Mesenchymal stem cell (in vitro differentiated cells and primary cell): Measurements from ENCODE around the gene VEPH1.

Source experiments
- DNase-seq: peaks from one replicate; pipeline ENCODE4 v3.0.0-alpha.2; 2013
- H2AFZ ChIP-seq: one replicate; pipeline ENCODE4 v1.6.1; 2013; ENCODE audit warnings: low read depth, mild to moderate bottlenecking, control low read depth, inconsistent platforms, low read length, moderate library complexity
- H2AK5ac ChIP-seq: 2 replicates; pipeline ENCODE4 v1.6.1; 2013; ENCODE audit warnings: low read length, moderate library complexity, mild to moderate bottlenecking, inconsistent platforms; ENCODE audit not compliant: severe bottlenecking
- H2BK120ac ChIP-seq: one replicate; pipeline ENCODE4 v1.6.1; 2013; ENCODE audit warnings: low read depth, mild to moderate bottlenecking, inconsistent platforms, low read length, moderate library complexity
- H2BK12ac ChIP-seq, 2 experiments: one replicate each; pipeline ENCODE4 v1.6.1; 2013; ENCODE audit warnings: inconsistent platforms in 2 of 2, low read length in 2 of 2, mild to moderate bottlenecking in 2 of 2, moderate library complexity in 2 of 2, control low read depth in 1 of 2
- H2BK15ac ChIP-seq: one replicate; pipeline ENCODE4 v1.6.1; 2013; ENCODE audit warnings: mild to moderate bottlenecking, low read depth, inconsistent platforms; ENCODE audit not compliant: poor library complexity, severe bottlenecking
- H2BK5ac ChIP-seq: 2 replicates; pipeline ENCODE4 v1.6.1; 2013; ENCODE audit warnings: low read depth, mild to moderate bottlenecking, low read length, control low read depth, inconsistent platforms; ENCODE audit not compliant: poor library complexity, severe bottlenecking
- H3K14ac ChIP-seq, 2 experiments: one replicate each; pipeline ENCODE4 v1.6.1; 2013; ENCODE audit warnings: inconsistent platforms in 2 of 2, low read length in 2 of 2, control low read depth in 1 of 2, mild to moderate bottlenecking in 1 of 2, moderate library complexity in 1 of 2
- H3K18ac ChIP-seq, 2 experiments: one replicate each; pipeline ENCODE4 v1.6.1; 2013; ENCODE audit warnings: inconsistent platforms in 2 of 2, low read length in 2 of 2, control low read depth in 1 of 2, low read depth in 1 of 2, mild to moderate bottlenecking in 1 of 2
- H3K23ac ChIP-seq, 2 experiments: one replicate each; pipeline ENCODE4 v1.6.1; 2013; ENCODE audit warnings: inconsistent platforms in 2 of 2, low read length in 2 of 2, mild to moderate bottlenecking in 2 of 2, moderate library complexity in 2 of 2, control low read depth in 1 of 2
- H3K27ac ChIP-seq: 2 replicates; pipeline ENCODE4 v1.5.1; 2013; ENCODE audit warnings: mild to moderate bottlenecking, moderate library complexity, low read length, control low read depth, inconsistent platforms; ENCODE audit not compliant: poor library complexity, severe bottlenecking
- H3K27me3 ChIP-seq, 2 experiments: 2 replicates each; pipeline versions ENCODE4 v1.6.1 to v1.7.0; 2013; ENCODE audit warnings: low read length in 2 of 2, mild to moderate bottlenecking in 2 of 2, moderate library complexity in 2 of 2, control low read depth in 1 of 2, inconsistent platforms in 1 of 2; ENCODE audit not compliant: control insufficient read depth in 1 of 2, insufficient read depth in 1 of 2
- H3K36me3 ChIP-seq, 2 experiments: 2 replicates each; pipeline versions ENCODE4 v1.6.1 to v1.7.0; 2013; ENCODE audit warnings: low read length in 2 of 2, control low read depth in 1 of 2, inconsistent platforms in 1 of 2, low read depth in 1 of 2, mild to moderate bottlenecking in 1 of 2; ENCODE audit not compliant: insufficient read depth in 2 of 2, control insufficient read depth in 1 of 2
- H3K4ac ChIP-seq, 2 experiments: one replicate each; pipeline ENCODE4 v1.6.1; 2013; ENCODE audit warnings: inconsistent platforms in 2 of 2, low read length in 2 of 2, mild to moderate bottlenecking in 2 of 2, moderate library complexity in 2 of 2, control low read depth in 1 of 2, low read depth in 1 of 2
- H3K4me1 ChIP-seq: 2 replicates; pipeline ENCODE4 v1.6.1; 2013; ENCODE audit warnings: low read depth, low read length, control low read depth; ENCODE audit not compliant: control insufficient read depth, insufficient read depth
- H3K4me2 ChIP-seq: 2 replicates; pipeline ENCODE4 v1.6.1; 2013; ENCODE audit warnings: low read length, mild to moderate bottlenecking, inconsistent platforms; ENCODE audit not compliant: poor library complexity, severe bottlenecking
- H3K4me3 ChIP-seq, 2 experiments: 2 replicates each; pipeline versions ENCODE4 v1.5.1 to v1.7.0; 2013; ENCODE audit warnings: low read length in 2 of 2, mild to moderate bottlenecking in 2 of 2, control low read depth in 1 of 2, low read depth in 1 of 2; ENCODE audit not compliant: insufficient read depth in 1 of 2
- H3K79me1 ChIP-seq: replicated peaks from 2 replicates; pipeline ENCODE4 v1.6.1; 2013; ENCODE audit warnings: mild to moderate bottlenecking, control low read depth, low read length, inconsistent platforms; ENCODE audit not compliant: poor library complexity, severe bottlenecking
- H3K9ac ChIP-seq: 2 replicates; pipeline ENCODE4 v1.7.0; 2013; ENCODE audit warnings: mild to moderate bottlenecking, low read length, moderate library complexity
- H3K9me3 ChIP-seq: 2 replicates; pipeline ENCODE4 v1.7.0; 2013; ENCODE audit warnings: mild to moderate bottlenecking, low read length; ENCODE audit not compliant: control insufficient read depth
- H4K8ac ChIP-seq: one replicate; pipeline ENCODE4 v1.6.1; 2013; ENCODE audit warnings: inconsistent platforms, mild to moderate bottlenecking, low read length, moderate library complexity
- H4K91ac ChIP-seq: one replicate; pipeline ENCODE4 v1.6.1; 2013; ENCODE audit warnings: mild to moderate bottlenecking, low read length, inconsistent platforms
- WGBS: methylation state at CpG from one replicate; pipeline ENCODE4 v1.1.7; 2013; ENCODE audit warnings: mixed read lengths; 5-methylcytosine and 5-hydroxymethylcytosine counted together

The VEPH1 gene

GRCh38 chr3:157529085-157529484, 25.9 kb upstream of the VEPH1 start:
- Histone ChIP-seq H3K79me1 (no peaks in the 10 kb centered on the region), H2AK5ac (no peak overlapping the region), H3K9me3 (no peaks in the 10 kb centered on the region), H3K36me3 (no peaks in the 10 kb centered on the region), H3K9ac (no peak overlapping the region), H2BK15ac (no peak overlapping the region), H4K91ac (no peak overlapping the region), H2AFZ (no peak overlapping the region), H2BK12ac (no peak overlapping the region), H3K4me1 (peaks cover 16% of the 10 kb centered on the region), H3K18ac (no peak overlapping the region), H3K4me2 (no peak overlapping the region), H3K4ac (no peak overlapping the region), H3K27me3 (no peaks in the 10 kb centered on the region), H3K23ac (no peak overlapping the region), H3K14ac (no peak overlapping the region), H3K27ac (no peak overlapping the region), H2BK5ac (no peak overlapping the region), H3K4me3 (no peak overlapping the region), H4K8ac (no peak overlapping the region), H2BK120ac (no peak overlapping the region)
- 88% methylated on average over 2 of the region's 2 CpGs for WGBS
- DNase-seq: no peak

GRCh38 chr3:157527131-157527881, 24.1 kb upstream of the VEPH1 start:
- H3K23ac ChIP-seq: no peak overlapping the region
- peak; percentile 34 for DNase-seq
- no peaks in the 10 kb centered on the region for H3K9me3 ChIP-seq
- no peaks in the 10 kb centered on the region for H3K27me3 ChIP-seq
- 88% methylated on average over 5 of the region's 5 CpGs for WGBS
- no peak overlapping the region for H2BK5ac ChIP-seq
- H2BK12ac ChIP-seq: no peak overlapping the region
- no peak overlapping the region for H2AK5ac ChIP-seq
- peak overlapping the region; percentile 81 for H4K91ac ChIP-seq
- no peaks in the 10 kb centered on the region for H3K36me3 ChIP-seq
- H3K4me3 ChIP-seq: no peak overlapping the region
- peak overlapping the region; percentile 40 for H3K9ac ChIP-seq
- H3K4me2 ChIP-seq: no peak overlapping the region
- H3K4ac ChIP-seq: peak overlapping the region in 1 of 2 experiments; percentile 15
- H3K4me1 ChIP-seq: peaks cover 16% of the 10 kb centered on the region
- H4K8ac ChIP-seq: peak overlapping the region; percentile 23
- no peak overlapping the region for H2BK120ac ChIP-seq
- H2AFZ ChIP-seq: no peak overlapping the region
- H2BK15ac ChIP-seq: peak overlapping the region; percentile 33
- no peak overlapping the region for H3K18ac ChIP-seq
- H3K27ac ChIP-seq: peak overlapping the region; percentile 77
- no peak overlapping the region for H3K14ac ChIP-seq
- H3K79me1 ChIP-seq: no peaks in the 10 kb centered on the region

- Histone ChIP-seq H2BK12ac (no peak overlapping the region), H2BK15ac (no peak overlapping the region), H3K4ac (no peak overlapping the region), H4K8ac (no peak overlapping the region), H2BK5ac (no peak overlapping the region), H2AK5ac (no peak overlapping the region), H3K18ac (no peak overlapping the region), H2AFZ (no peak overlapping the region), H3K23ac (no peak overlapping the region), H3K9ac (no peak overlapping the region), H3K79me1 (no peaks in the 10 kb centered on the region), H3K14ac (no peak overlapping the region), H3K9me3 (no peaks in the 10 kb centered on the region), H3K27ac (no peak overlapping the region), H4K91ac (no peak overlapping the region), H3K36me3 (no peaks in the 10 kb centered on the region), H3K4me3 (no peak overlapping the region), H2BK120ac (no peak overlapping the region), H3K27me3 (no peaks in the 10 kb centered on the region), H3K4me1 (peaks cover 11% of the 10 kb centered on the region), H3K4me2 (no peak overlapping the region)
- no peak for DNase-seq
- 83% methylated on average over 1 of the region's 2 CpGs for WGBS
Observed at GRCh38 chr3:157526036-157526435, 22.8 kb upstream of the VEPH1 start.

GRCh38 chr3:157523814-157524213, 20.6 kb upstream of the VEPH1 start:
- no CpG with 5 or more reads among the region's 1 CpG for WGBS
- no peak overlapping the region for H3K4me2 ChIP-seq
- no peak overlapping the region for H3K9ac ChIP-seq
- H3K18ac ChIP-seq: no peak overlapping the region
- H3K4me1 ChIP-seq: peaks cover 9% of the 10 kb centered on the region
- no peak overlapping the region for H3K4me3 ChIP-seq
- H4K8ac ChIP-seq: no peak overlapping the region
- H2AFZ ChIP-seq: no peak overlapping the region
- no peak overlapping the region for H2BK120ac ChIP-seq
- no peak overlapping the region for H2BK5ac ChIP-seq
- H3K23ac ChIP-seq: no peak overlapping the region
- no peak for DNase-seq
- no peak overlapping the region for H2BK12ac ChIP-seq
- no peaks in the 10 kb centered on the region for H3K79me1 ChIP-seq
- no peak overlapping the region for H2BK15ac ChIP-seq
- no peak overlapping the region for H4K91ac ChIP-seq
- H3K36me3 ChIP-seq: no peaks in the 10 kb centered on the region
- no peak overlapping the region for H3K27ac ChIP-seq
- no peak overlapping the region for H3K4ac ChIP-seq
- H2AK5ac ChIP-seq: no peak overlapping the region
- H3K14ac ChIP-seq: no peak overlapping the region
- H3K9me3 ChIP-seq: peaks cover 2% of the 10 kb centered on the region
- H3K27me3 ChIP-seq: no peaks in the 10 kb centered on the region
